IMR-90 (cell line): ENCODE measurements around the gene OR52I1.

Experiments used
- BHLHE40 ChIP-seq: fragments of 150-350 bp; IDR thresholded peaks from 2 replicates; pipeline ENCODE4 v1.6.1; 2016; ENCODE audit warnings: mild to moderate bottlenecking, low read depth, low read length
- CHD1 ChIP-seq: IDR thresholded peaks from 2 replicates; pipeline ENCODE4 v1.6.1; 2012; ENCODE audit warnings: low read depth, low read length, improper control_type of control experiment
- MAFK ChIP-seq: IDR thresholded peaks from 2 replicates; pipeline ENCODE4 v1.6.1; 2012; ENCODE audit warnings: low read depth, low read length, improper control_type of control experiment
- MXI1 ChIP-seq: IDR thresholded peaks from 2 replicates; pipeline ENCODE4 v1.6.1; 2012; ENCODE audit warnings: low read depth, mild to moderate bottlenecking, low read length, moderate library complexity, borderline replicate concordance
- POLR2A ChIP-seq: IDR thresholded peaks from 2 replicates; pipeline ENCODE4 v1.6.1; 2012; ENCODE audit warnings: mild to moderate bottlenecking, low read depth, low read length
- RAD21 ChIP-seq: IDR thresholded peaks from 2 replicates; pipeline ENCODE4 v1.6.1; 2012; ENCODE audit warnings: low read length, improper control_type of control experiment
- RCOR1 ChIP-seq: IDR thresholded peaks from 2 replicates; pipeline ENCODE4 v1.6.1; 2012; ENCODE audit warnings: mild to moderate bottlenecking, low read length, improper control_type of control experiment; ENCODE audit not compliant: insufficient replicate concordance
- TF ChIP-seq, protein P1 (sequence below): conservative IDR thresholded peaks from 2 replicates; pipeline ENCODE4 v1.5.1; 2012; ENCODE audit warnings: mild to moderate bottlenecking, low read depth, low read length, improper control_type of control experiment

DNA sequence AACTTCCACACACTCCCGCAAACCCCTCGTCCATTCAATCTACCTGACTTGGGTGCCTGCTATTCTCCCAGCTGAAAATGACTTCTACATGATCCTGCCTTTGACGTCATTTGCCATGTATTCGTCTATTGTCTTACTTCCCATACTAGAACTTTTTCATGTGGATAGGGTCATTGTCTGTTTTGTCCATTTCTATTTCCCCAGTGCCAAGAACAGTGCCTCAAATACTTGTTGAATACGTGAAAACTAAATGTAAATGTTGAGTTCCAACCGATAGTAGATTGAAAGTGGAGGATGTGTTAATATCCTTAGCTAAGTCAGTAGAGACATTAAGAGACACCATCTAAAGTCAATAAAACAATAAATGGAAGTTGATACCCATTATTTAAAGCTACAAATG is 13.3 kb downstream of the OR52I1 start:
- TF ChIP-seq, protein P1, sequence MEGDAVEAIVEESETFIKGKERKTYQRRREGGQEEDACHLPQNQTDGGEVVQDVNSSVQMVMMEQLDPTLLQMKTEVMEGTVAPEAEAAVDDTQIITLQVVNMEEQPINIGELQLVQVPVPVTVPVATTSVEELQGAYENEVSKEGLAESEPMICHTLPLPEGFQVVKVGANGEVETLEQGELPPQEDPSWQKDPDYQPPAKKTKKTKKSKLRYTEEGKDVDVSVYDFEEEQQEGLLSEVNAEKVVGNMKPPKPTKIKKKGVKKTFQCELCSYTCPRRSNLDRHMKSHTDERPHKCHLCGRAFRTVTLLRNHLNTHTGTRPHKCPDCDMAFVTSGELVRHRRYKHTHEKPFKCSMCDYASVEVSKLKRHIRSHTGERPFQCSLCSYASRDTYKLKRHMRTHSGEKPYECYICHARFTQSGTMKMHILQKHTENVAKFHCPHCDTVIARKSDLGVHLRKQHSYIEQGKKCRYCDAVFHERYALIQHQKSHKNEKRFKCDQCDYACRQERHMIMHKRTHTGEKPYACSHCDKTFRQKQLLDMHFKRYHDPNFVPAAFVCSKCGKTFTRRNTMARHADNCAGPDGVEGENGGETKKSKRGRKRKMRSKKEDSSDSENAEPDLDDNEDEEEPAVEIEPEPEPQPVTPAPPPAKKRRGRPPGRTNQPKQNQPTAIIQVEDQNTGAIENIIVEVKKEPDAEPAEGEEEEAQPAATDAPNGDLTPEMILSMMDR, result no peak
- TF ChIP-seq MAFK, result no peak
- TF ChIP-seq RAD21, result no peak
- TF ChIP-seq CHD1, result no peak
- TF ChIP-seq POLR2A, result no peak
- TF ChIP-seq MXI1, result no peak
- TF ChIP-seq RCOR1, result no peak
- no peak for TF ChIP-seq BHLHE40
